Raji (cell line): ENCODE data around the gene AGBL1.

Experiments used
- POLR2A ChIP-seq: IDR thresholded peaks from 2 replicates; pipeline ENCODE4 v1.6.1; 2011; ENCODE audit warnings: low read depth, low read length, control low read depth; ENCODE audit not compliant: insufficient read depth

Gene AGBL1

GRCh38 chr15:86932456-86932855, 852.8 kb downstream of the AGBL1 start:
- TF ChIP-seq POLR2A: no peak

- no peak for TF ChIP-seq POLR2A
Measured at GRCh38 chr15:86935841-86936240, 856.2 kb downstream of the AGBL1 start.

- TF ChIP-seq POLR2A: no peak
Measured at GRCh38 chr15:86942285-86942684, 862.6 kb downstream of the AGBL1 start.

- TF ChIP-seq POLR2A: no peak
Measured at GRCh38 chr15:86948719-86949118, 869.0 kb downstream of the AGBL1 start.

- TF ChIP-seq POLR2A: no peak
Measured at GRCh38 chr15:86959254-86959653, 879.6 kb downstream of the AGBL1 start.

GRCh38 chr15:86961669-86962068, 882.0 kb downstream of the AGBL1 start:
- TF ChIP-seq POLR2A: no peak

GRCh38 chr15:86964271-86964670, 884.6 kb downstream of the AGBL1 start:
- TF ChIP-seq POLR2A: no peak

- TF ChIP-seq POLR2A: no peak
Measured at GRCh38 chr15:86968244-86968643, 888.6 kb downstream of the AGBL1 start.

GRCh38 chr15:86969364-86969763, 889.7 kb downstream of the AGBL1 start:
- TF ChIP-seq POLR2A: no peak

- TF ChIP-seq POLR2A: no peak
Measured at GRCh38 chr15:86973284-86973844, 893.7 kb downstream of the AGBL1 start.

GRCh38 chr15:86988033-86988432, 908.4 kb downstream of the AGBL1 start:
- TF ChIP-seq POLR2A: no peak

GRCh38 chr15:87021751-87022150, 942.1 kb downstream of the AGBL1 start:
- no peak for TF ChIP-seq POLR2A

GRCh38 chr15:87031540-87032230, 952.0 kb downstream of the AGBL1 start:
- no peak for TF ChIP-seq POLR2A

GRCh38 chr15:87032295-87032694, 952.6 kb downstream of the AGBL1 start:
- no peak for TF ChIP-seq POLR2A

GRCh38 chr15:87033056-87033455, 953.4 kb downstream of the AGBL1 start:
- no peak for TF ChIP-seq POLR2A

- no peak for TF ChIP-seq POLR2A
Measured at GRCh38 chr15:87034886-87035285, 955.2 kb downstream of the AGBL1 start.

GRCh38 chr15:87038404-87038803, 958.7 kb downstream of the AGBL1 start:
- TF ChIP-seq POLR2A: no peak
